ENCODE data around the gene PACSIN1. TPM values are rescaled to one million over a fixed set of nuclear protein-coding genes. Genes with fewer than 3 reads are reported as not detected.

PACSIN1 gene
- total RNA-seq, 1 experiment from 2014 or later = not detected

GRCh38 chr6:34509782-34510181 is 43.9 kb downstream of the PACSIN1 start:
- Histone ChIP-seq H3K27ac (ENCODE audit: low read depth, low read length, poor library complexity, severe bottlenecking) (no peak overlapping the region), H3K36me3 (ENCODE audit: insufficient read depth, low read length, poor library complexity, severe bottlenecking) (no peaks in the 10 kb centered on the region), H3K4me3 (ENCODE audit: low read depth, low read length, poor library complexity, severe bottlenecking) (no peak overlapping the region), H3K4me1 (ENCODE audit: insufficient read depth, low read length, poor library complexity, severe bottlenecking) (no peaks in the 10 kb centered on the region), H3K9me3 (ENCODE audit: low read depth, low read length, poor library complexity, severe bottlenecking) (no peaks in the 10 kb centered on the region), H3K27me3 (replicated peaks; ENCODE audit: insufficient read depth, low read depth, low read length, poor library complexity) (no peaks in the 10 kb centered on the region)
- BruUV-seq (replicated peaks) = no TSS peak
- intact Hi-C loops (cut with micrococcal nuclease; ENCODE audit: unreplicated experiment) = no loop called here
- TF ChIP-seq CTCF (conservative IDR thresholded peaks at IDR 0.05; ENCODE audit: low read depth, low read length) (no peak), EZH2 (IDR thresholded peaks at IDR 0.05; ENCODE audit: borderline replicate concordance, low read depth, low read length, poor library complexity, severe bottlenecking) (no peak)
- no peak for DNase-seq (ENCODE audit: low spot score)
- ChIA-PET CTCF (interaction anchor here (0.6 kb wide), 1 partner anchor 333 kb away, joined by 4 read pairs; no protein-coding TSS in a partner anchor), POLR2A (ENCODE audit: low non-redundant PET) (no interaction called here)

GRCh38 chr6:34510299-34510698 is 44.4 kb downstream of the PACSIN1 start:
- H3K9me3 ChIP-seq (ENCODE audit: low read depth, low read length, poor library complexity, severe bottlenecking) = no peaks in the 10 kb centered on the region
- BruUV-seq (replicated peaks) = no TSS peak
- no peak for TF ChIP-seq EZH2 (IDR thresholded peaks at IDR 0.05; ENCODE audit: borderline replicate concordance, low read depth, low read length, poor library complexity, severe bottlenecking)
- no peak for TF ChIP-seq CTCF (conservative IDR thresholded peaks at IDR 0.05; ENCODE audit: low read depth, low read length)
- H3K27ac ChIP-seq (ENCODE audit: low read depth, low read length, poor library complexity, severe bottlenecking) = no peak overlapping the region
- intact Hi-C loops (cut with micrococcal nuclease; ENCODE audit: unreplicated experiment) = no loop called here
- H3K4me1 ChIP-seq (ENCODE audit: insufficient read depth, low read length, poor library complexity, severe bottlenecking) = no peaks in the 10 kb centered on the region
- H3K36me3 ChIP-seq (ENCODE audit: insufficient read depth, low read length, poor library complexity, severe bottlenecking) = no peaks in the 10 kb centered on the region
- POLR2A ChIA-PET (ENCODE audit: low non-redundant PET) = no interaction called here
- CTCF ChIA-PET = interaction anchor here (0.6 kb wide), 1 partner anchor 333 kb away, joined by 4 read pairs; no protein-coding TSS in a partner anchor
- DNase-seq (ENCODE audit: low spot score) = no peak
- H3K4me3 ChIP-seq (ENCODE audit: low read depth, low read length, poor library complexity, severe bottlenecking) = no peak overlapping the region
- no peaks in the 10 kb centered on the region for H3K27me3 ChIP-seq (replicated peaks; ENCODE audit: insufficient read depth, low read depth, low read length, poor library complexity)

GRCh38 chr6:34511214-34511914 is 45.5 kb downstream of the PACSIN1 start:
- Histone ChIP-seq H3K36me3 (ENCODE audit: insufficient read depth, low read length, poor library complexity, severe bottlenecking) (no peaks in the 10 kb centered on the region), H3K27me3 (replicated peaks; ENCODE audit: insufficient read depth, low read depth, low read length, poor library complexity) (no peaks in the 10 kb centered on the region), H3K27ac (ENCODE audit: low read depth, low read length, poor library complexity, severe bottlenecking) (no peak overlapping the region), H3K4me3 (ENCODE audit: low read depth, low read length, poor library complexity, severe bottlenecking) (no peak overlapping the region), H3K9me3 (ENCODE audit: low read depth, low read length, poor library complexity, severe bottlenecking) (no peaks in the 10 kb centered on the region), H3K4me1 (ENCODE audit: insufficient read depth, low read length, poor library complexity, severe bottlenecking) (no peaks in the 10 kb centered on the region)
- ChIA-PET CTCF (no interaction called here), POLR2A (ENCODE audit: low non-redundant PET) (no interaction called here)
- no TSS peak for BruUV-seq (replicated peaks)
- TF ChIP-seq EZH2 (IDR thresholded peaks at IDR 0.05; ENCODE audit: borderline replicate concordance, low read depth, low read length, poor library complexity, severe bottlenecking) = no peak
- DNase-seq (ENCODE audit: low spot score) = no peak
- intact Hi-C loops (cut with micrococcal nuclease; ENCODE audit: unreplicated experiment) = no loop called here
